ENCODE data around the gene CLDN12. TPM values are rescaled to one million over a fixed set of nuclear protein-coding genes. Genes with fewer than 3 reads are reported as not detected.

Gene CLDN12
- total and polyA plus RNA-seq, 2 of the 13 experiments (the other 11 are each of a cell fraction or from before 2014, with no cell fraction given) = 44.1 to 114 TPM

- TF ChIP-seq, protein P1, sequence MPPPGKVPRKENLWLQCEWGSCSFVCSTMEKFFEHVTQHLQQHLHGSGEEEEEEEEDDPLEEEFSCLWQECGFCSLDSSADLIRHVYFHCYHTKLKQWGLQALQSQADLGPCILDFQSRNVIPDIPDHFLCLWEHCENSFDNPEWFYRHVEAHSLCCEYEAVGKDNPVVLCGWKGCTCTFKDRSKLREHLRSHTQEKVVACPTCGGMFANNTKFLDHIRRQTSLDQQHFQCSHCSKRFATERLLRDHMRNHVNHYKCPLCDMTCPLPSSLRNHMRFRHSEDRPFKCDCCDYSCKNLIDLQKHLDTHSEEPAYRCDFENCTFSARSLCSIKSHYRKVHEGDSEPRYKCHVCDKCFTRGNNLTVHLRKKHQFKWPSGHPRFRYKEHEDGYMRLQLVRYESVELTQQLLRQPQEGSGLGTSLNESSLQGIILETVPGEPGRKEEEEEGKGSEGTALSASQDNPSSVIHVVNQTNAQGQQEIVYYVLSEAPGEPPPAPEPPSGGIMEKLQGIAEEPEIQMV (CRISPR knock-in tag; IDR thresholded peaks at IDR 0.05; ENCODE audit: low read depth) = no peak
- TF ChIP-seq FOSL2 (CRISPR knock-in tag; IDR thresholded peaks at IDR 0.05) = 0 out of 2 replicates have a peak, but pooled peaks have one; percentile 26
- peak; percentile 68; the same call in 1 of the 2 replicates for TF ChIP-seq PITX1 (CRISPR knock-in tag; IDR thresholded peaks at IDR 0.05)
- TF ChIP-seq ZNF136 (CRISPR knock-in tag; IDR thresholded peaks at IDR 0.05; ENCODE audit: low read depth) = 0 out of 2 replicates have a peak, but pooled peaks have one; percentile 25
- 0 out of 2 replicates have a peak, but pooled peaks have one; percentile 27 for TF ChIP-seq KDM4B (CRISPR knock-in tag; IDR thresholded peaks at IDR 0.05)
- TF ChIP-seq, protein P2, sequence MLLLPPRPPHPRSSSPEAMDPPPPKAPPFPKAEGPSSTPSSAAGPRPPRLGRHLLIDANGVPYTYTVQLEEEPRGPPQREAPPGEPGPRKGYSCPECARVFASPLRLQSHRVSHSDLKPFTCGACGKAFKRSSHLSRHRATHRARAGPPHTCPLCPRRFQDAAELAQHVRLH (CRISPR knock-in tag; IDR thresholded peaks at IDR 0.05; ENCODE audit: borderline replicate concordance, low read depth) = peak; percentile 86
- TF ChIP-seq ZNF562 (CRISPR knock-in tag; IDR thresholded peaks at IDR 0.05; ENCODE audit: borderline replicate concordance) = no peak
- TF ChIP-seq ATRX (CRISPR knock-in tag; IDR thresholded peaks at IDR 0.05; ENCODE audit: borderline replicate concordance) = no peak
- no peak for TF ChIP-seq AGO2 (optimal IDR thresholded peaks at IDR 0.05; ENCODE audit: low read depth, low read length)
- TF ChIP-seq ZNF556 (CRISPR knock-in tag; IDR thresholded peaks at IDR 0.05; ENCODE audit: borderline replicate concordance) = no peak
- no peak for TF ChIP-seq SMAD9 (CRISPR knock-in tag; IDR thresholded peaks at IDR 0.05)
- peak; percentile 83 for TF ChIP-seq HCFC1 (IDR thresholded peaks at IDR 0.05; ENCODE audit: low read depth, low read length)
- TF ChIP-seq UBTF (CRISPR knock-in tag; IDR thresholded peaks at IDR 0.05) = no peak
- 0 out of 2 replicates have a peak, but pooled peaks have one; percentile 22 for TF ChIP-seq ZNF598 (CRISPR knock-in tag; IDR thresholded peaks at IDR 0.05; ENCODE audit: borderline replicate concordance)
- no peak for TF ChIP-seq ZMAT3 (CRISPR knock-in tag; conservative IDR thresholded peaks at IDR 0.05)
- no peak for TF ChIP-seq HOXA7 (CRISPR knock-in tag; IDR thresholded peaks at IDR 0.05)
- TF ChIP-seq SPEN (CRISPR knock-in tag; IDR thresholded peaks at IDR 0.05; ENCODE audit: low read depth) = peak; percentile 60; the same call in 1 of the 2 replicates
- peak; percentile 17 for TF ChIP-seq MED1 (CRISPR knock-in tag; IDR thresholded peaks at IDR 0.05)
- TF ChIP-seq KMT2B (CRISPR knock-in tag; IDR thresholded peaks at IDR 0.05) = peak; percentile 88
- TF ChIP-seq, protein P3, sequence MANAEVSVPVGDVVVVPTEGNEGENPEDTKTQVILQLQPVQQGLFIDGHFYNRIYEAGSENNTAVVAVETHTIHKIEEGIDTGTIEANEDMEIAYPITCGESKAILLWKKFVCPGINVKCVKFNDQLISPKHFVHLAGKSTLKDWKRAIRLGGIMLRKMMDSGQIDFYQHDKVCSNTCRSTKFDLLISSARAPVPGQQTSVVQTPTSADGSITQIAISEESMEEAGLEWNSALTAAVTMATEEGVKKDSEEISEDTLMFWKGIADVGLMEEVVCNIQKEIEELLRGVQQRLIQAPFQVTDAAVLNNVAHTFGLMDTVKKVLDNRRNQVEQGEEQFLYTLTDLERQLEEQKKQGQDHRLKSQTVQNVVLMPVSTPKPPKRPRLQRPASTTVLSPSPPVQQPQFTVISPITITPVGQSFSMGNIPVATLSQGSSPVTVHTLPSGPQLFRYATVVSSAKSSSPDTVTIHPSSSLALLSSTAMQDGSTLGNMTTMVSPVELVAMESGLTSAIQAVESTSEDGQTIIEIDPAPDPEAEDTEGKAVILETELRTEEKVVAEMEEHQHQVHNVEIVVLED (CRISPR knock-in tag; IDR thresholded peaks at IDR 0.05; ENCODE audit: borderline replicate concordance) = peak; percentile 76
- TF ChIP-seq NAIF1 (CRISPR knock-in tag; IDR thresholded peaks at IDR 0.05; ENCODE audit: borderline replicate concordance) = 0 out of 2 replicates have a peak, but pooled peaks have one; percentile 55
- TF ChIP-seq PHB2 (IDR thresholded peaks at IDR 0.05; ENCODE audit: partially characterized antibody) = no peak
- TF ChIP-seq, protein P4, sequence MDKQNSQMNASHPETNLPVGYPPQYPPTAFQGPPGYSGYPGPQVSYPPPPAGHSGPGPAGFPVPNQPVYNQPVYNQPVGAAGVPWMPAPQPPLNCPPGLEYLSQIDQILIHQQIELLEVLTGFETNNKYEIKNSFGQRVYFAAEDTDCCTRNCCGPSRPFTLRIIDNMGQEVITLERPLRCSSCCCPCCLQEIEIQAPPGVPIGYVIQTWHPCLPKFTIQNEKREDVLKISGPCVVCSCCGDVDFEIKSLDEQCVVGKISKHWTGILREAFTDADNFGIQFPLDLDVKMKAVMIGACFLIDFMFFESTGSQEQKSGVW (CRISPR knock-in tag; IDR thresholded peaks at IDR 0.05; ENCODE audit: borderline replicate concordance) = no peak
Observed at GRCh38 chr7:90403174-90404113, at the start of gene CLDN12 (continued).

Measured in HepG2 (cell line).